GM19438 (cell line): Measurements from ENCODE around the gene AKAP8L.
"Not testable (repeated sequence)": the region's sequence is repeated elsewhere in the genome, so short reads cannot be mapped to it uniquely, and the experiment has no call there.

Experiments
- ATAC-seq: cut with Tn5 transposase; IDR thresholded peaks from one replicate; pipeline ENCODE4 v1.9.1; 2021; ENCODE audit warnings: low read depth; ENCODE audit not compliant: unreplicated experiment

AKAP8L gene

DNA sequence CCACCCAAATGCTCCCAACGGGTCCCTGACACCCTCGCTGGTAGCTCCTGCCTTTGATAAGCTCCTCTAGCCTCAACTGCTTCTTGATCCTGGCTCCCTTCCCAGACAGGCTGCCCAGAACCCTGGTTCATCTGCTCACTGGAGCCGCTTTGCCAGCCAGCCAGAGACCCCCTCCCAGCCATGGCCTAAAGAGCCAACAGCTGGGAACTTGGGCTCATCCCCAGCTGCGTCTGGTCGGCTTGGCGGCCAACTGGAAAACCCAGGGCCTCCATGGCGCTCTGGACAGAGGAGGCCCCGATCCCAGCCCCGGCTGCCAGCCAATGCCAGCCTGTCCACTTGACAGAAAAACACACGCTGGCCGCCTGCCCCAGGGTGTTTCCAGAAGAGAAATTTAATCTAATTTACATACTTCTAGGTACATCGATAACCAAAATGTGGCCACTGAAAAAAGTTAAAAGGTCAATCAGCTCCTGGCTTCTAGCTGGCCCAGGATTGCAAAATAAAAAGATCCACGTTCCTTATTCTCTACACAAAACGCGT, 3.0 kb upstream of the AKAP8L start:
- ATAC-seq, result no peak

DNA sequence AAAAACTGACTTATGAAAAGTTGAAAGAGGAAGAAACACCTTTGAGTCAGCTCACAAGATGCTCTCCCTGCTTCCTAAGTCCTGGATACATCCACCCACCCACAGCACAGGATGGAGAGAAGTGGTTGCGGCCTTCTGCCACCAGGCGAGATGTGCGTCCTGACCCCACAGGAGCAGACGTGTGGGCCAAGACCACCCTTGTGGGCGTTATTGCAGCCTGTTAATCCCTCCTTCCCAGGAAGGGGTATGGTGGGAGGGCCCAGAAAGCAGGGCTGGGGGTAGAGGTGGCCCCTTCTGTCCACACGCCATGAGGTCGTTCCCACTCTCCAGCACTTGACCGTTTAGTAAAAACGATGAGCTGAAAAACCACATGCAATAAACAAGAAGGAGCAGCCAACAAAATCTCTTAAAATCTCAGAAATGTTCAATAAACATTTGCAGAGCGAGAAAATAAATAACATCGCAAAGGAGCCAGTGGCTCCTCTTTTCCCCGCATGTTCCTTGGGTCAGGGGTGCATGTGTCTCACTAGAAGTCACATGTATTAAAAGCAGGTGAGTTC, 2.4 kb upstream of the AKAP8L start:
- ATAC-seq, result no peak

DNA sequence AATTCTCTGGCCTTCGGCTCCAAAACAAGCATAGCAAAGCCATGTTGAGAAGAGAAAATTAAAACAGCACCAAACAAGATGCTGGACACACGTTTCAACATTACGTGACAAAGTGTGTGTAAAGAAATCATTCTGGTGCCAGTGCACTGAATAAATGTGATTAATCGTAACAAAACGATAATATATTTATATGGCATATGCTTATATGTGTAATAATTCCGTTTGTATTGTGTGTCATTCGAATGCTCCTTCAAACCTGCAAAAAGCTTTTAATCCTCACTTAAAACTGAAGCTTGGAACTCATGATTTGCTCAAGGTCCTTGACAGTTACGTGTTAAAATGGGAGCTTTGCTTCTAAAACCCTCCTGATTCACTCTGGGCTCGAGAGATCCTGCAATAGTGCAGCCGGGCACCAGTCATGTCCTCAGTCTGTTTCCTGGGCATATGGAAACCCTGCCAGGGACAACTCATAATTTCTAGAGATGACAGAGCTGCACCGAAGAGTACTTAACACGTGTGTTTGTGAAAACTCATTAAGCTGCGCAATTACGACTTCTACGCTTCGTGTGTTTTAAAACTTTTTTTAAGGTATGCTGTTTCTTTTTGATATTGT, 731 bp upstream of the AKAP8L start:
- no peak for ATAC-seq

DNA sequence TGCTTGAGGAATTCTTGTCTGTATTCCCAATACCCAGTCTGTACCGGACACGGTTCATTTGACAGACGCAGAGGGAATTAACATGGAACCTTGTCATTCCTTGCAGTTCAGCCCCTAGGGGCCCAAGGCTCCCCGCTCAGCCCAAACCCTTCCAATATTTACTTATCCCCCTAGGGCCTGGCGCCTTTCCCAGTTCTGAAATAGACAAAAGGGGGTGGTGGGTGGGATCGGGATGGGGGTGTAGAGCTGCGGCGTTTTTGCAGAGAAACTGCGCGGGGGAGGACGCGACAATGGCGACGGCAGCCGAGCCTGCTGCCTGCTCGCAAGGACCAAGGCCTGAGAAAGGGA, 583 bp downstream of the AKAP8L start:
- ATAC-seq, result no peak

DNA sequence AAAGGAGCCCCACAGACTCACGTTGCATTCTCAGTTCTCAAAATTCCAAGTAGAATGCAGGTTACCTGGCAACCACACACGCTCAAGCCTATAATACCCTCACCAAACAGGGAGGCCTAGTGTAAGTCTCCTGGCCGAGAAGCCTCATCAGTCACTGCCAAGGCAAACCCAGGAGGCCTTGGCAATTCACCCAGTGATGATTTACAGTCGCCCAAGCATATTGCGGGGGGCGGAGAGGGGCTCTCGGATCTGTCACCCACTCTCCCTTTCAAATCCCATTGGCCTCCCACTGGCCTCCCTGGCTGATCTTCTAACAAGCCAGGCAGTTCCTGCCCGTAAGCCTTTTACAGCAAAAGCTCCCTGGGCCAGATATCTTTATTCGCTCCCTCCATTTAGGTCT, 1.1 kb downstream of the AKAP8L start:
- ATAC-seq, result no peak

GRCh38 chr19:15412832-15413231, 6.0 kb downstream of the AKAP8L start:
- no peak for ATAC-seq

DNA sequence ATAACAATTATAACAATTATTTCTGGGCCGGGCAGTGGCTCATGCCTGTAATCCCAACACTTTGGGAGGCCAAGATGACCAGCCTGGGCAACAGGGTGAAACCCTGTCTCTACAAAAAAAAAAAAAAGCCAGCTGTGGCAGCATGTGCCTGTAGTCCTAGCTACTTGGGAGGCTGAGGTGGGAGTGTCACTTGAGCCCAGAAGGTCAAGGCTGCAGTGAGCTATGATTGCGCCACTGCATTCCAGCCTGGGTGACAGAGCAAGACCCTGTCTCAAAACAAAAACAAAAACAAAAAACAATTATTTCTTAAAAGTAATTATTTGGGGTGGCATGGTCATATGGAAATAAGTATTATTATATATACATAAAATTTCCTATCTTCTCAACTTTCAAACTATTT, 7.4 kb downstream of the AKAP8L start:
- ATAC-seq, result not testable (repeated sequence)

DNA sequence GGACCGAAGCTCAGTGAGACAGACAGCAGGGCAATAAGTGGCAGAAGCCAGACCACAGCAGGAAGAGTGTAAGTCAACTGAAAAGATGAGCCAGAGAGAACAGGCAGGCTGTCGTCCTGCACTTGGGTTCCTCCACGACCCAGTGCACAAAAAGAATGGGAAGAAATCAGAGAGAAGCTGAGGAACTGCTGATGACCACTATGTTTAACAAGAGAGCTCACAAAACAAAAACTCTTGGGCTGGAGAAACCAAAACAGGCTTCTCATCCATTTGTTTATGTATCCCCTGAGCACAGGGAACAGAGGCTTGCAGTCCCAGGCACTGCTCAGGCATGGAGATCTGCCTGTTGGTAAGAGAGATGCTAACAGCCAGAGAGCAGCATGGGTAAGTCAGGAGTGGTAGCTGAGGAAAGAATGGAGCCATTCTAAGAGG, 14.0 kb downstream of the AKAP8L start:
- no peak for ATAC-seq

DNA sequence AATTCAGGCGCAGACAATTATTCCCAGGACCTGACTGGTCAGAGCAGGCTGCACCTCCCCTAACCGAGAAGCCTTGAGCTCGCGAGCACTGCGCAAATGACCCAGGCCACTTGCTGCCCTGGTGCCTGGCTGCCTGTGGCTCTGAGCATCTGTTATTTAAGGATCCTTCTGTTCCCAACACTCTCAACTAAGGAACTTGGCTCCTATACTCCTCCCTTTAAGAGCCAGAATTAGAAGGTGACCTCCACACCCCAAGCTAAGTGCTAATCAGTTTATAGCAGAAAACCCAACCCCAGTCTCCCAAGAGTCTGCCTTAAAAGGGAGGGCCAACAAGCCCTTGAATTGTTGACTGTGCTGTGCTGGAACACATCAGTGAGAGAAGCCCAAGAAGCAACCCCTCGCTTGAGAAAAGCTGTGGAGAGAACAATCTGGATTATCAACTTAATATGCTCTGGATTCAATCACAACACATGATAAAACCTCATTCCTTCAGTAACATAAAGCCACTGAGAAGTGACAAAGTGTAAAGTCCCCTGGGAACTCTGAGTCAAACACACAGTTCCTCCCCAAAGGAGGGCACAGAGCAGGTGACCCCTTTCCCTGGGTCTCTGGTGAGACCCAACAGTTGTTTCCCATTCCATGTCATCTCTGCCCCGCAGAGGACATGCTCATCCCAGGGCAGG, 14.6 kb downstream of the AKAP8L start:
- no peak for ATAC-seq

DNA sequence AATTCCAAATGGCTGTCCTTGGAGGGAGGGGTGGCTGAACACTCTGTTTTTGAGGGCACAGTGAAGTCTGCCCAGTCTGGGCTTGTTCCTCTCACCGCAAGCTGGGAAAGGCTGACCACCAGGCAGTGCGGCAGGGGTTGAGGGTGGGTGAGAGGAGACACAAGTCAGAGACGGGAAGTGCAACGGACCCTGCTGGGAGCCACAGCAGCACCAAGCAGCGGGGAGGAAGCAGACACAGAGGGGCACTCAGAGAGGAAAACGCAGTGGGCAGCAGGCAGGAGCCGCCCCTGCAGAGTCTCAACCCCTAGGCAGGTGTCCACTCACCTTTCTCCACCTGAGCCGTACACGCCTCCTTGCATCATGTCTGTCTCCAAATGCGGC, 15.6 kb downstream of the AKAP8L start:
- ATAC-seq, result no peak

- no peak for ATAC-seq
Observed at GRCh38 chr19:15402411-15403150, 16.2 kb downstream of the AKAP8L start.

DNA sequence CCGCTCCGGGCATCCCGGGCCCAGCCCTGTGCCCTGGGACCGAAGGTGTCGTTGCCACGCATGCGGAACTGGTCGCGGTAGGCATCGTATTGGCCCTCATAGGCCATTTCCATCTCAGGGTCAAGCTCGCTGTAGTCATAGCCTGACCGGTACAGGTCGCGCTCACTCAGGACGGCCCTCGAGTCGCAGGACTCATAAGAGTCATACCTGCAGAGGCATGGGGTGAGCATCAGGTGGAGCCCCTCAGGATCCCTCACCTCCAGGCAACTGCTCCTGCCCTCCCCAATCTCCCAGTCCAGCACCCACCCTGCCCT, 17.4 kb downstream of the AKAP8L start:
- ATAC-seq, result no peak

DNA sequence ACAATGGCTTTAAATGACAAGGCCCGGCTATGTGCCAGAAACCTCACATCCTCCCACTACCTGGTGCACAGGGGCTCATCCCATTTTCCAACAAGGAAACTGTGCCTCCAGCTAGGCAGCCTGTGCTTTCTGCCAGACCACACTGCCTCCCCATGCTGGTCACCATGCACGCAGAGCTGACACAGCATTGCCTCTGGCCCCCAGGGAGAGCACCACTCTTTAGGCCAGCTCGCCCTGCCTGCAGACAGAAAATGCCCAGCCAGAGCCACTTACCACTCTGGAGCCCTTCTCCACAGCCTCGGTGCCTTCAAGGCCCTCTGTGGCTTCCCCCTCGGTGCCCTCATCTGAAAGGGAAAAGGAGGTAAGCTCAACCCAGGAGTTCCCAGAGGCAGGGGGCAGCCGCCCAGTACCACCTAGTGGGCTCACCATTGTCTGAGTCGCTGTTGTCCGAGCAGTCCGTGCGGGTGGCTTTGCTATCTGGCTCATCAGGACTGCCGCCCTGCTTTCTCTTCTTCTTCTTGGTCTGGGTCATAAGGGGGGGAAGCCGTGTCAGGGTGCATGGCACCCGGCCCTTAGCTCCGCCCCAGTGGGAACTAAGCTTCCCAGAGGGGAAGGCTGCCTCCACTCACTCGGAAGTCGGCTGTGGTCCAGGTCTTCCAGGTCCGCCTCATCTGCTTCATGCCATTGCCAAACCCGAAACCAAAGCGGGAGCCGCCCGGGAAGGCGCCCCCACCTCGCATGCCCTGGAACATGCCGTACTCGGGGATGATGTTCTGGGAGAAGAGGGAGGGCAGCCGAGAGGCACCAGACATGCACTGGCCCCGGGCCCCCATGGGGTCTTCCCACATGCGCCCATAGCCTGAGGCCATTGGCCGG, 18.0 kb downstream of the AKAP8L start:
- no peak for ATAC-seq

GRCh38 chr19:15399635-15400034, 19.2 kb downstream of the AKAP8L start:
- no peak for ATAC-seq

- no peak for ATAC-seq
Observed at GRCh38 chr19:15399234-15399515, 19.6 kb downstream of the AKAP8L start.

DNA sequence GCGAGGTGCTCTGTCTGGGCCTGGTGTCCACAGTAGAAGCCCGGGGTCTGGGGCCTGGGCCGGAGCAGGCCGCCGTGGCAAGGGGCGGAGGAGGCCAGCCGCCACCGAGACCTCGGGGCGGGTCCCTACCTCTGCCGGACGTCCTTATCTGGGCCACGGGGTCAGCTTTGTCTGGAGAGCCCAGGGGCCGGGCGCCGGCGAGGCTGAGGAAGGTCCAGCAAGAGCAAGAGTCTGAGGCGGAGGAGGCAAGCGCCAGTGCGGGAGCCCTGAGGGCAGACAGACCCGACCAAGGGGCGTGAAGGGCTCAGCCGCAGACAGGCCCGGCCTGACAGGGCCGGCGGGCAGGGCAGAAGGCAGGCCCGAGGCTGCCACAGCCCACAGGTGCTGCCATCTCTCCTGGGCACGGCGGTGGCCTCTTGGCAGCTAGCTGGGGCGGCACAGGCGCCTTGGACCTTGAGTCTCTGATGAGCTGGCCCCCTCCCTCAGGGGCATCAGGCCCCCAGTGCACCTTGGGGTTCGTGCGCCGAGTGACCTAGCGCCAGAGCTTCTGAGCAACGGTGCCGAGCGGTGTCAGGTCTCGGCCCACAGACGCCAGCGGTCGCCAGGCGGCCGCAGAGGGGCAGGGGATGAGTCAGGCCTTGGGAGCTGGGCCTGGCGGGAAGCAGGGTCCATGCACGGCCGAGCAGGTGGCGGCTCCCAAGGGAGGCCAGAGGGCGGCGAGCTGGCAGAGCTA, 20.1 kb downstream of the AKAP8L start:
- ATAC-seq, result no peak

GRCh38 chr19:15397782-15398181, 21.0 kb downstream of the AKAP8L start:
- no peak for ATAC-seq

DNA sequence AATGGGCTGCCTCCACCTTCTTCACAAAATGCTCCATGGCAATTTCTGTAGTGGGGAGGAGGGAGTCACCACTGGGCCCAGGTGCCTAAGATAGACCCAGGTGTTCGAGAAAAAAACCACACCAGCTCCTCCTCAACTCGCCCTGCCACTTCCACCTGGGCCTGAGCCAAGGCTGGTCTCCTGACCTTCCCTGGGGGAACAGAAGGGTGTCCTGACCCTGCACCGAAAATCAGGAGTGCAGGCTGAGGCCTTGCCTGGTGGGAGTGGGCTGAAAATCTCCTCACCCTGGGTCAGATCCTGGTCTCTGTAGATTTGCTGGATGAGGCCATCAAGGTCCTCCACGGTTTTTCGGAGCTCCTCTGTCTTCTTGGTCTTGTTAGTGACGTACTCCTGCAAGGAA, 21.6 kb downstream of the AKAP8L start:
- ATAC-seq, result no peak

DNA sequence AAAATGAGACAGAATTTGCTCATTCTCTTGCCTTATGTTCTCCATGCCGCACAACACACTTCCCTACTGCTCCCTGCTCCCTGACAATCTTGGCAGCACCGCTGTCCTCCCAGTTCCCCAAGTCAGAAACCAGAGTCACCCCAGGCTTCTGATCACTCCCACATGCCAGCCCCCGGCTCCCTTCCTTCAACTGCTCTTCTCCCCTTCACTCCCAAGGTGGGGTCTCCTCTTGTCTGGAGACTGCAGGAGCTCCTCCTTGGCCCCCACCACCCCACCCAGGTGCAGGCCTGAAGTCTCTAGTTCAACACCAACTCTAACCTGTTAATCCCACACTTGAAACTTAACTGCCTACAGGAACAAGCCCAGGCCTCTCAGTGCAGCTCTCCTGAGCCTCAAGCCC, 22.4 kb downstream of the AKAP8L start:
- ATAC-seq, result no peak

DNA sequence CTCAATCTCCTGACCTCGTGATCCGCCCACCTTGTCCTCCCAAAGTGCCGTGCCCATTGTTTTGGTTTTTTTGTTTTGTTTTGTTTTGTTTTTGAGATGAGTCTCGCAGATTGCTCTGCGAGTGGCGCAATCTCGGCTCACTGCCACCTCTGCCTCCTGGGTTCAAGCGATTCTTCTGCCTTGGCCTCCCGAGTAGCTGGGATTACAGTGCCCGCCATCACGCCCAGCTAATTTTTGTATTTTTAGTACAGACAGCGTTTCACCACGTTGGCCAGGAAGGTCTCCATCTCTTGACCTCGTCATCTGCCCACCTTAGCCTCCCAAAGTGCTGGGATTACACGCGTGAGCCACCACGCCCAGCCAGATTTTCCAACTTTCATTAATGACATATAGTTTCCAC, 23.5 kb downstream of the AKAP8L start:
- not testable (repeated sequence) for ATAC-seq
